Endodermal cell (in vitro differentiated cells): ENCODE results near the gene TGFBR3L. TPM values are rescaled to one million over a fixed set of nuclear protein-coding genes. Genes with fewer than 3 reads are reported as not detected.

Experiments
- DNase-seq: peaks from one replicate; pipeline ENCODE4 v3.0.0-alpha.2; 2017
- H3K27ac ChIP-seq: 2 replicates; pipeline ENCODE4 v1.5.1; 2013; ENCODE audit warnings: mild to moderate bottlenecking, low read depth, low read length, moderate library complexity
- H3K27me3 ChIP-seq: 2 replicates; pipeline ENCODE4 v1.6.1; 2013; ENCODE audit warnings: mild to moderate bottlenecking, low read length, moderate library complexity; ENCODE audit not compliant: insufficient read depth, control insufficient read depth, poor library complexity, severe bottlenecking
- H3K36me3 ChIP-seq: 2 replicates; pipeline ENCODE4 v1.7.0; 2013; ENCODE audit warnings: mild to moderate bottlenecking, low read length, moderate library complexity; ENCODE audit not compliant: control insufficient read depth, insufficient read depth
- H3K4me1 ChIP-seq: one replicate; pipeline ENCODE4 v1.7.0; 2013; ENCODE audit warnings: low read length; ENCODE audit not compliant: control insufficient read depth, insufficient read depth
- H3K4me3 ChIP-seq: 2 replicates; pipeline ENCODE4 v1.5.1; 2013; ENCODE audit warnings: mild to moderate bottlenecking, low read length, moderate library complexity
- H3K9ac ChIP-seq: 2 replicates; pipeline ENCODE4 v1.6.1; 2013; ENCODE audit warnings: mild to moderate bottlenecking, low read length, moderate library complexity; ENCODE audit not compliant: poor library complexity, severe bottlenecking; ENCODE audit errors: extremely low read depth
- H3K9me3 ChIP-seq: 2 replicates; pipeline ENCODE4 v1.6.1; 2013; ENCODE audit warnings: mild to moderate bottlenecking, low read length, moderate library complexity; ENCODE audit not compliant: control insufficient read depth
- H3K27ac Mint-ChIP-seq: 2 replicates; pipeline ENCODE4 v1.8.0; 2020; ENCODE audit warnings: mixed read lengths
- H3K27me3 Mint-ChIP-seq: 2 replicates; pipeline ENCODE4 v1.8.0; 2021; ENCODE audit warnings: mild to moderate bottlenecking, mixed read lengths; ENCODE audit not compliant: insufficient read depth
- H3K36me3 Mint-ChIP-seq: 2 replicates; pipeline ENCODE4 v1.8.0; 2020; ENCODE audit warnings: low read depth, mixed read lengths
- H3K4me1 Mint-ChIP-seq: 2 replicates; pipeline ENCODE4 v1.8.0; 2020; ENCODE audit warnings: mixed read lengths
- H3K4me3 Mint-ChIP-seq: 2 replicates; pipeline ENCODE4 v1.8.0; 2020; ENCODE audit warnings: mild to moderate bottlenecking, moderate library complexity, mixed read lengths
- H3K9me3 Mint-ChIP-seq: 2 replicates; pipeline ENCODE4 v1.8.0; 2020; ENCODE audit warnings: mild to moderate bottlenecking, mixed read lengths
- whole genome bisulfite sequencing, 2 experiments: methylation state at CpG; one replicate each; pipeline versions ENCODE4 v1.1.5 to v1.1.7; 2013; ENCODE audit warnings: missing lambda C conversion rate in 2 of 2, mixed read lengths in 1 of 2; ENCODE audit not compliant: insufficient coverage in 1 of 2, insufficient read length in 1 of 2; 5-methylcytosine and 5-hydroxymethylcytosine counted together
- total RNA-seq, 2 donors: library from RNA; stranded (reverse); fragmentation: NEBNext Ultra II Directional in 1 of 2; extraction: Animal tissue kit (Norgen Biotek cat#: 25700) in 1 of 2; gene quantifications; 2 replicates in 1 of 2; 3 replicates in 1 of 2; pipeline ENCODE4 v1.2.1, GENCODE V29; 2021
- TF ChIP-seq, protein P1 (sequence below): fragments of 200-600 bp; sonication (generic); conservative IDR thresholded peaks from 2 replicates; pipeline ENCODE4 v1.5.0; 2021; ENCODE audit warnings: antibody characterized with exemption, mild to moderate bottlenecking

Gene TGFBR3L
- total RNA-seq, 2 donors from 2014 or later, result 0.84 to 2.2 TPM

DNA sequence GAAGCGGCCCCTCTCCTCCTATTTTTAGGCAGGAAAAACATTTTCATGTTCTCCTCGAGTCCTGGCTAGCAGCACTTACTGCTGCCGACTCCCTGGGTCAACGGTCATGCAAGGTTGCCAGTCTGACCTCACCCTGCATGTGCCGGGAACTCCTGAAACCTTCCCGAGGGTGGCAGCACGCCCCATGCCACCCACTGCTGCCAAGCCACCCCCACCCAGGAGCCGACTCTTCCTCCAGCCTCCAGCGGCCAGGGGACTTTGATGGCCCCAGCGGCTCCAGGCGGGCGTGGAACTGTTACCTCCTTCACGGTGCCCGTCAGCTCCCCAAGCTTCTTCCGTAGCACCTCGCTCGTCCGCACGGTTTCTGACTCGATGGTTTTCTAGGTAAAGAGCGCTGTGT is 20.1 kb downstream of the TGFBR3L start:
- Histone ChIP-seq H3K9me3 (no peaks in the 10 kb centered on the region), H3K9ac (no peak overlapping the region), H3K4me3 (no peak overlapping the region), H3K36me3 (peaks cover 70% of the 10 kb centered on the region), H3K4me1 (no peaks in the 10 kb centered on the region), H3K27ac (no peak overlapping the region), H3K27me3 (no peaks in the 10 kb centered on the region)
- 94 to 96% methylated on average over 15 to 21 of the region's 21 CpGs for WGBS, 2 experiments
- DNase-seq, result no peak
- Mint-ChIP-seq H3K27me3 (no peaks in the 10 kb centered on the region), H3K4me3 (no peak overlapping the region), H3K9me3 (no peaks in the 10 kb centered on the region), H3K27ac (peak overlapping the region; percentile 48), H3K36me3 (peaks cover 35% of the 10 kb centered on the region), H3K4me1 (no peaks in the 10 kb centered on the region)
- TF ChIP-seq, protein P1, sequence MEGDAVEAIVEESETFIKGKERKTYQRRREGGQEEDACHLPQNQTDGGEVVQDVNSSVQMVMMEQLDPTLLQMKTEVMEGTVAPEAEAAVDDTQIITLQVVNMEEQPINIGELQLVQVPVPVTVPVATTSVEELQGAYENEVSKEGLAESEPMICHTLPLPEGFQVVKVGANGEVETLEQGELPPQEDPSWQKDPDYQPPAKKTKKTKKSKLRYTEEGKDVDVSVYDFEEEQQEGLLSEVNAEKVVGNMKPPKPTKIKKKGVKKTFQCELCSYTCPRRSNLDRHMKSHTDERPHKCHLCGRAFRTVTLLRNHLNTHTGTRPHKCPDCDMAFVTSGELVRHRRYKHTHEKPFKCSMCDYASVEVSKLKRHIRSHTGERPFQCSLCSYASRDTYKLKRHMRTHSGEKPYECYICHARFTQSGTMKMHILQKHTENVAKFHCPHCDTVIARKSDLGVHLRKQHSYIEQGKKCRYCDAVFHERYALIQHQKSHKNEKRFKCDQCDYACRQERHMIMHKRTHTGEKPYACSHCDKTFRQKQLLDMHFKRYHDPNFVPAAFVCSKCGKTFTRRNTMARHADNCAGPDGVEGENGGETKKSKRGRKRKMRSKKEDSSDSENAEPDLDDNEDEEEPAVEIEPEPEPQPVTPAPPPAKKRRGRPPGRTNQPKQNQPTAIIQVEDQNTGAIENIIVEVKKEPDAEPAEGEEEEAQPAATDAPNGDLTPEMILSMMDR, result no peak

DNA sequence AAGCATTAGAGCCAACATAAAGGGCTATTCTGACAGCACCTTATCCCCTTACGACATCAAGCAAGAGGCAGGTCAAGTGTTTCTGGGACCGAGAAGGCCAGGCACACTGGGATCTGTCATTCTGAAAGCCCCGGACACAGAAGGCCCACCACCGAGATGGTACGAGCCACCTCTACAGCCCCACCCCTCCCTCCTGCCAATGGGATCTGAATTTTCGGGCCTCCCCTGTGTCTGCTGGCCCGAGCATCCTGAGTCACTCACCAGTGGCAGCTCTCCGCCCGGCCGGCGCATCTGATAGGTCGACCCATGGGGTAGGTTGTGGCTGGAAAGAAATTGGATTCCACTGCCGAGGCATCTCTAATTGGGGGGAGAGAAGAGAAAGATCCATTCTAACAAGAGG is 26.2 kb downstream of the TGFBR3L start:
- Mint-ChIP-seq H3K4me1 (peaks cover 3% of the 10 kb centered on the region), H3K9me3 (no peaks in the 10 kb centered on the region), H3K4me3 (no peak overlapping the region), H3K27me3 (no peaks in the 10 kb centered on the region), H3K27ac (no peak overlapping the region), H3K36me3 (peaks cover 20% of the 10 kb centered on the region)
- Histone ChIP-seq H3K9me3 (no peaks in the 10 kb centered on the region), H3K27me3 (no peaks in the 10 kb centered on the region), H3K27ac (no peak overlapping the region), H3K4me3 (no peak overlapping the region), H3K4me1 (no peaks in the 10 kb centered on the region), H3K9ac (no peak overlapping the region), H3K36me3 (peaks cover 32% of the 10 kb centered on the region)
- TF ChIP-seq, protein P1, result no peak
- no peak for DNase-seq
- WGBS, 2 experiments, result 91 to 96% methylated on average over 3 to 13 of the region's 13 CpGs

DNA sequence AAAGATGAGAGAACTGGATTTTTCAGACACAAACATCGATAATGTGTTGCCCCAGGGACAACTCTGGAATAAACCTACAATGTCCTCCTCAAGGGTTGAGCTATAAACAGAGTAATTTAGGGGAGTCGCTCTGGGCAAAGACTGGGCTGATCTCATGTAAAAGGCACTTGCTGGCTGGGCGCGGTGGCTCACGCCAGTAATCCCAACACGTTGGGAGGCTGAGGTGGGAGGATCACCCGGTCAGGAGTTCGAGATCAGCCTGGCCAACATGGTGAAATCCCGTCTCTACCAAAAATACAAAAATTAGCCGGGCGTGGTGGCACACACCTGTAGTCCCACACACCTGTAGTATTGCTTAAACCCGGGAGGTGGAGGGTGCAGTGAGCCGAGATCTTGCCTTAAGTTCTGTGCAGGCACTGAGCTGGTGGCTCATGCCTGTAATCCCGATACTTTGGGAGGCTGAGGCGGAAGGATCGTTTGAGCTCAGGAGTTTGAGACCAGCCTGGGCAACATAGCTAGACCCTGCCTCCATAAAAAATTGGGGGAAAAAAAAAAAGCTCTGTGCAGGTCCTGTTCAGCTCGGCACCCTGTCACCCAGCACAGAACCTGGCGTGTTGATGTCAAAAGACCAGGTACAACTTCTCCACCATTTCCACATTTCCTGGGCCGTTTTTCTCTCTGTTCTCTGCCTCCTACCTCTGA is 27.4 kb downstream of the TGFBR3L start:
- Histone ChIP-seq H3K27ac (no peak overlapping the region), H3K9ac (peak overlapping the region; percentile 98), H3K36me3 (peaks cover 24% of the 10 kb centered on the region), H3K9me3 (no peaks in the 10 kb centered on the region), H3K4me3 (peak overlapping the region; percentile 86), H3K4me1 (no peaks in the 10 kb centered on the region), H3K27me3 (no peaks in the 10 kb centered on the region)
- Mint-ChIP-seq H3K4me1 (peaks cover 3% of the 10 kb centered on the region), H3K9me3 (no peaks in the 10 kb centered on the region), H3K27me3 (no peaks in the 10 kb centered on the region), H3K27ac (peak overlapping the region; percentile 99), H3K36me3 (peaks cover 20% of the 10 kb centered on the region), H3K4me3 (peak overlapping the region; percentile 91)
- 96% methylated on average over 17 to 19 of the region's 19 CpGs for WGBS, 2 experiments
- no peak for DNase-seq
- TF ChIP-seq, protein P1, result no peak
